Coronary artery (tissue), 2 donors: ENCODE results near the gene ACLY.
"Not testable (repeated sequence)": the region's sequence is repeated elsewhere in the genome, so short reads cannot be mapped to it uniquely, and the experiment has no call there.

ENCODE experiments used
- DNase-seq: peaks from one replicate; pipeline ENCODE4 v3.0.0-alpha.2; 2017; ENCODE audit warnings: low spot score
- H3K27ac ChIP-seq, 2 donors: fragments of 200-600 bp; sonication (generic); one replicate each; pipeline ENCODE4 v1.5.1; 2016 to 2019
- H3K4me3 ChIP-seq: fragments of 200-600 bp; sonication (generic); 2 replicates; pipeline ENCODE4 v1.5.1; 2016; ENCODE audit warnings: mild to moderate bottlenecking, moderate library complexity
- TF ChIP-seq, protein P1 (sequence below): fragments of 200-600 bp; sonication (generic); IDR thresholded peaks from one replicate; pipeline ENCODE4 v1.5.1; 2019; ENCODE audit warnings: antibody characterized with exemption

Gene ACLY

DNA sequence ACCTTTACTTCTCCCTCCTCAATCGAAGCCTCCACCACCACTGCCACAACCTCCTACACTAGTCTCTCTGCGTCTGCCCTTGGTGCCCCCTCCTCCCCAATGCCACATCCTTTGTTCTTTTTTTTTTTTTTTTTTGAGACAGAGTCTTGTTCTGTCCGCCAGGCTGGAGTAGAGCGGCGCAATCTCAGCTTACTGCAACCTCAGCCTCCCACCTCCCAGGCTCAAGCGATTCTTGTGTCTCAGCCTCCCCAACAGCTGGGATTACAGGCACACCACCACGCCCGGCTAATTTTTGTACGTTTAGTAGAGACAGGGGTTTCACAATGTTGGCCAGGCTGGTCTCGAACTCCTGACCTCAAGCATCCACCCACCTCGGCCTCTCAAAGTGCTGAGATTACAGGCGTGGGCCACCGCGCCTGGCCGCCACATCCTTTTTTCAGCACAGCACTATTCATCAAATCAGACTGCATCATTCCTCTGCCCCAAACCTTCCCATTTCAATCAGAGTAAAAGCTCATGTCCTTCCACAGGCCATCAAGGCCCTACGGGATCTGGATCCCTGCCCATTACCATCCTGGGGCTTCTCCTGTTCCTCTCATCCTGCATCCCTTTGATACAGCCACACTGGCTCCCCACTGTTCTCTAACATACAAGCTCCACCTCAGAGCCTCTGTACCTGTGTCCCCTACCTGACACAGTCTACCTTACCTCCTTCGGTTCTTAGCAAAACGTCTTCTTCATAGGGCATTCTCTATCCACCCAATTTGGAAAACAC lies 55.5 kb downstream of the ACLY start:
- Histone ChIP-seq H3K27ac (no peak overlapping the region), H3K4me3 (peak overlapping the region; percentile 96)
- TF ChIP-seq, protein P1, sequence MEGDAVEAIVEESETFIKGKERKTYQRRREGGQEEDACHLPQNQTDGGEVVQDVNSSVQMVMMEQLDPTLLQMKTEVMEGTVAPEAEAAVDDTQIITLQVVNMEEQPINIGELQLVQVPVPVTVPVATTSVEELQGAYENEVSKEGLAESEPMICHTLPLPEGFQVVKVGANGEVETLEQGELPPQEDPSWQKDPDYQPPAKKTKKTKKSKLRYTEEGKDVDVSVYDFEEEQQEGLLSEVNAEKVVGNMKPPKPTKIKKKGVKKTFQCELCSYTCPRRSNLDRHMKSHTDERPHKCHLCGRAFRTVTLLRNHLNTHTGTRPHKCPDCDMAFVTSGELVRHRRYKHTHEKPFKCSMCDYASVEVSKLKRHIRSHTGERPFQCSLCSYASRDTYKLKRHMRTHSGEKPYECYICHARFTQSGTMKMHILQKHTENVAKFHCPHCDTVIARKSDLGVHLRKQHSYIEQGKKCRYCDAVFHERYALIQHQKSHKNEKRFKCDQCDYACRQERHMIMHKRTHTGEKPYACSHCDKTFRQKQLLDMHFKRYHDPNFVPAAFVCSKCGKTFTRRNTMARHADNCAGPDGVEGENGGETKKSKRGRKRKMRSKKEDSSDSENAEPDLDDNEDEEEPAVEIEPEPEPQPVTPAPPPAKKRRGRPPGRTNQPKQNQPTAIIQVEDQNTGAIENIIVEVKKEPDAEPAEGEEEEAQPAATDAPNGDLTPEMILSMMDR, result no peak
- DNase-seq, result no peak

- DNase-seq, result no peak
- TF ChIP-seq, protein P1, result no peak
- Histone ChIP-seq H3K27ac (no peak overlapping the region), H3K4me3 (no peak overlapping the region)
These were observed 58.4 kb downstream of the ACLY start for GRCh38 chr17:41860254-41860931.

- not testable (repeated sequence) for H3K4me3 ChIP-seq, H3K27ac ChIP-seq, DNase-seq
These were observed 67.4 kb downstream of the ACLY start for GRCh38 chr17:41851382-41851781.

- DNase-seq, result no peak
- Histone ChIP-seq H3K27ac (peak overlapping the region in 1 of 2 donors; percentile 46), H3K4me3 (peak overlapping the region; percentile 15)
- TF ChIP-seq, protein P1, result no peak
These were observed 69.3 kb downstream of the ACLY start for GRCh38 chr17:41849251-41849990.

DNA sequence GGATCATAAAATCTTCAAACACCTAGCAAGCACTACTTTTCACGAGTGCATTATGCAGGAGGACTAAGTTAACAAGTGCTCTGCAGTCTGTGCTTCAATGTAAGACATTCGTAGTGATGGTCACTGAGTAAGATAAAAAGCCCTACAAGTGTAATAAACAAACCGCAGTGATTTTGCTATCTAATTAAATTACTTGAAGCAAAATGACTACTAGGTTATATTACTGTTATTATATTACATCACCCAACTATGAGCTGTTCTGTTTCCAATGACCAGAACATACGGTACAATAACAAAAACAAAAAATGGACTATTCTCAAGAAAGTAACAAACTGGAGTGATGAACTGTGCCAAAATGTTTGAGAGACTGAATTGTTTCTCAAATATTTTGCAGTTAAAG lies 70.0 kb downstream of the ACLY start:
- Histone ChIP-seq H3K4me3 (peak overlapping the region; percentile 26), H3K27ac (peak overlapping the region in 1 of 2 donors; percentile 26)
- TF ChIP-seq, protein P1, result no peak
- DNase-seq, result no peak

DNA sequence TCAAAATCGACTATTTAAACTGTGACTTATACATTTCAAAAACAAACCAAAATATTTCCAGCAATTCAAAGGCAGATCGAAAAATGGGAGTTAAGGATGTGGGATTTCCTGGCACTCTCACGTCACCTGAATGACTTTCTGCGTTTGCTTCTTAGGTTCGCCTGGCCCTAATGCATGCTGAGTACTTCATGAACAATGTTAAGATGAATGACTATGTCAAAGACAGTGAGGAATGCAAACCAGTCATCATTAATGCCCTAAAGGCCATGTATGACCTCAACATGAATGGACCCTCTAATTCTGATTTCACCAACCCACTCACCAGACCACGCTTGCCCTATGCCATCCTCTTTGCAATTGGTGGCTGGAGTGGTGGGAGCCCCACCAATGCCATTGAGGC lies 73.8 kb downstream of the ACLY start:
- no peak overlapping the region for H3K27ac ChIP-seq
- no peak for DNase-seq
- no peak overlapping the region for H3K4me3 ChIP-seq
- TF ChIP-seq, protein P1, result no peak

DNA sequence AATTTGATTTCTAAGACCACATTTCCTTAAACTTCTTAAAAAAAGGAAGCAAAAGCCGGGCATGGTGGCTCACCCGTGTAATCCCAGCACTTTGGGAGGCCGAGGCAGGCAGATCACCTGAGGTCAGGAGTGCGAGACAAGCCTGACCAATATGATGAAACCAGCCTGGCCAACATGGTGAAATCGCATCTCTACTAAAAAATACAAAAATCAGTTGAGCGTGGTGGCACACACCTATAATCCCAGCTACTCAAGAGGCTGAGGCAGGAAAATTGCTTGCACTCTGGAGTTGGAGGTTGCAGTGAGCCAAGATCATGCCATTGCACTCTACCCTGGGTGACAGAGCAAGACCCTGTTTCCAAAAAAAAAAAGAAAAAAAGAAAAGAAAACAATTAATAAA lies 78.0 kb downstream of the ACLY start:
- not testable (repeated sequence) for H3K27ac ChIP-seq, DNase-seq, H3K4me3 ChIP-seq

- H3K4me3 ChIP-seq, H3K27ac ChIP-seq, DNase-seq: not testable (repeated sequence)
These were observed 79.3 kb downstream of the ACLY start for GRCh38 chr17:41839448-41839847.
